ENCODE results near the gene SSB. TPM values are rescaled to one million over a fixed set of nuclear protein-coding genes. Genes with fewer than 3 reads are reported as not detected.

SSB gene
- polyA plus RNA-seq, 1 donor from 2014 or later = 214 TPM

DNA sequence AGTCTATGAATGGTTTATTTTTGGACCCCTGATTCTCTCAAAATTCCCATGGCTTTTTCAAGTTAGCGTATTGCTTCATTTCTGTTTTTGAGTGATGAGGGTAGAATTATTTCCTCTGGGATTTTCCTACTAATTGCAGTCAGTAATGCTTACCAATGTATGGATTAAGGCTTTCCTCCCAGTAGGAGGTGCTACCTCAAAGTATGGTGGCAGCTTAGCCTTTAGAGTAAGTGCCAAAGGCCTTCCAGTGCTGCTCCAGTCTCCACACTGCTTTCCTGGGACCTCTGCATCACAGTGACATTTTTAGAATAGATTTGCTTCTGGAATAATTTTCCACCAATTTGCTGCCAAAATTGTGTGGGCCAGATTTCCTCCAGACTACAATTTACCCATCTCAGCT is 16.2 kb upstream of the SSB start:
- no peak overlapping the region for H3K9ac ChIP-seq (ENCODE audit: low read length)
- no peaks in the 10 kb centered on the region for H3F3A ChIP-seq (ENCODE audit: insufficient read depth, low read length, poor library complexity, severe bottlenecking)
- no peak overlapping the region for H2AFZ ChIP-seq (ENCODE audit: low read depth, low read length)
- H3K27me3 ChIP-seq (ENCODE audit: insufficient read depth, low read depth, low read length) = no peaks in the 10 kb centered on the region
- TF ChIP-seq EP300 (conservative IDR thresholded peaks at IDR 0.05; ENCODE audit: poor library complexity, severe bottlenecking) (no peak), TAF1 (IDR thresholded peaks at IDR 0.05; ENCODE audit: low read depth) (no peak), SMC3 (conservative IDR thresholded peaks at IDR 0.05; ENCODE audit: poor library complexity) (no peak), POLR2AphosphoS5 (IDR thresholded peaks at IDR 0.05) (no peak), EZH2 (IDR thresholded peaks at IDR 0.05; ENCODE audit: borderline replicate concordance, insufficient read depth, low read length, poor library complexity, severe bottlenecking) (no peak), RAD21 (conservative IDR thresholded peaks at IDR 0.05) (no peak), CTCF (IDR thresholded peaks at IDR 0.05; ENCODE audit: poor library complexity, severe bottlenecking) (no peak), MXI1 (conservative IDR thresholded peaks at IDR 0.05; ENCODE audit: poor library complexity, severe bottlenecking) (no peak)
- TF ChIP-seq, protein P1, sequence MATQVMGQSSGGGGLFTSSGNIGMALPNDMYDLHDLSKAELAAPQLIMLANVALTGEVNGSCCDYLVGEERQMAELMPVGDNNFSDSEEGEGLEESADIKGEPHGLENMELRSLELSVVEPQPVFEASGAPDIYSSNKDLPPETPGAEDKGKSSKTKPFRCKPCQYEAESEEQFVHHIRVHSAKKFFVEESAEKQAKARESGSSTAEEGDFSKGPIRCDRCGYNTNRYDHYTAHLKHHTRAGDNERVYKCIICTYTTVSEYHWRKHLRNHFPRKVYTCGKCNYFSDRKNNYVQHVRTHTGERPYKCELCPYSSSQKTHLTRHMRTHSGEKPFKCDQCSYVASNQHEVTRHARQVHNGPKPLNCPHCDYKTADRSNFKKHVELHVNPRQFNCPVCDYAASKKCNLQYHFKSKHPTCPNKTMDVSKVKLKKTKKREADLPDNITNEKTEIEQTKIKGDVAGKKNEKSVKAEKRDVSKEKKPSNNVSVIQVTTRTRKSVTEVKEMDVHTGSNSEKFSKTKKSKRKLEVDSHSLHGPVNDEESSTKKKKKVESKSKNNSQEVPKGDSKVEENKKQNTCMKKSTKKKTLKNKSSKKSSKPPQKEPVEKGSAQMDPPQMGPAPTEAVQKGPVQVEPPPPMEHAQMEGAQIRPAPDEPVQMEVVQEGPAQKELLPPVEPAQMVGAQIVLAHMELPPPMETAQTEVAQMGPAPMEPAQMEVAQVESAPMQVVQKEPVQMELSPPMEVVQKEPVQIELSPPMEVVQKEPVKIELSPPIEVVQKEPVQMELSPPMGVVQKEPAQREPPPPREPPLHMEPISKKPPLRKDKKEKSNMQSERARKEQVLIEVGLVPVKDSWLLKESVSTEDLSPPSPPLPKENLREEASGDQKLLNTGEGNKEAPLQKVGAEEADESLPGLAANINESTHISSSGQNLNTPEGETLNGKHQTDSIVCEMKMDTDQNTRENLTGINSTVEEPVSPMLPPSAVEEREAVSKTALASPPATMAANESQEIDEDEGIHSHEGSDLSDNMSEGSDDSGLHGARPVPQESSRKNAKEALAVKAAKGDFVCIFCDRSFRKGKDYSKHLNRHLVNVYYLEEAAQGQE (IDR thresholded peaks at IDR 0.05; ENCODE audit: borderline replicate concordance) = no peak
- H3K4me2 ChIP-seq (ENCODE audit: low read length) = no peak overlapping the region
- no peaks in the 10 kb centered on the region for H3K36me3 ChIP-seq (ENCODE audit: insufficient read depth, low read length)
- no peaks in the 10 kb centered on the region for H3K79me2 ChIP-seq (replicated peaks; ENCODE audit: insufficient read depth, low read length)
- no peak overlapping the region for H3K4me3 ChIP-seq (ENCODE audit: low read length)
- H3K9me3 ChIP-seq (ENCODE audit: low read length) = no peaks in the 10 kb centered on the region
- no peak overlapping the region for H3K27ac ChIP-seq (ENCODE audit: low read length)
- no peaks in the 10 kb centered on the region for H4K20me1 ChIP-seq (ENCODE audit: insufficient read depth)
- H3K9me2 ChIP-seq (ENCODE audit: insufficient read depth, low read length) = no peaks in the 10 kb centered on the region

DNA sequence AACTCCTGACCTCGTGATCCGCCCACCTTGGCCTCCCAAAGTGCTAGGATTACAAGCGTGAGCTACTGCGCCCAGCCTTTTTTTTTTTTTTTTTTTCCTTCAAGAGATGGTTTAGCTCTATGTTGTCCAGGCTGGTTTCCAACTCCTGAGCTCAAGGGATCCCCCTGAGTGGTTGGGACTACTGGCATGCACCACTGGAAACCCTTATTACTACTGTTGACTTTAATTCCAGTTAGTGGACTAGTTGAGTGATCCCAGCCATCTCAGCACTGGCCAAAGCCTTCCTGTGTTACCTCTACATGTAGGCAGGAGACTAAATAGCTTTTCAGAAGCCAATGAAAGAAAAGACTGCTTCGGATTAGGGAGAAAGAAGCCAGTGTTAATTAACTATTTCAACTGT is 8.1 kb upstream of the SSB start:
- no peak overlapping the region for H3K4me2 ChIP-seq (ENCODE audit: low read length)
- no peak overlapping the region for H3K9ac ChIP-seq (ENCODE audit: low read length)
- no peak overlapping the region for H2AFZ ChIP-seq (ENCODE audit: low read depth, low read length)
- TF ChIP-seq MXI1 (conservative IDR thresholded peaks at IDR 0.05; ENCODE audit: poor library complexity, severe bottlenecking) (no peak), EP300 (conservative IDR thresholded peaks at IDR 0.05; ENCODE audit: poor library complexity, severe bottlenecking) (no peak), SMC3 (conservative IDR thresholded peaks at IDR 0.05; ENCODE audit: poor library complexity) (no peak), EZH2 (IDR thresholded peaks at IDR 0.05; ENCODE audit: borderline replicate concordance, insufficient read depth, low read length, poor library complexity, severe bottlenecking) (no peak), TAF1 (IDR thresholded peaks at IDR 0.05; ENCODE audit: low read depth) (no peak), CTCF (IDR thresholded peaks at IDR 0.05; ENCODE audit: poor library complexity, severe bottlenecking) (no peak)
- TF ChIP-seq, protein P1 (IDR thresholded peaks at IDR 0.05; ENCODE audit: borderline replicate concordance) = no peak
- no peaks in the 10 kb centered on the region for H4K20me1 ChIP-seq (ENCODE audit: insufficient read depth)
- no peaks in the 10 kb centered on the region for H3K27me3 ChIP-seq (ENCODE audit: insufficient read depth, low read depth, low read length)
- no peaks in the 10 kb centered on the region for H3F3A ChIP-seq (ENCODE audit: insufficient read depth, low read length, poor library complexity, severe bottlenecking)
- H3K9me2 ChIP-seq (ENCODE audit: insufficient read depth, low read length) = no peaks in the 10 kb centered on the region
- H3K36me3 ChIP-seq (ENCODE audit: insufficient read depth, low read length) = no peaks in the 10 kb centered on the region
- H3K79me2 ChIP-seq (replicated peaks; ENCODE audit: insufficient read depth, low read length) = no peaks in the 10 kb centered on the region
- no peaks in the 10 kb centered on the region for H3K9me3 ChIP-seq (ENCODE audit: low read length)
- no peak overlapping the region for H3K4me3 ChIP-seq (ENCODE audit: low read length)
- H3K27ac ChIP-seq (ENCODE audit: low read length) = no peak overlapping the region

Data from neural cell (in vitro differentiated cells).